Stimulated activated effector memory CD8-positive, alpha-beta T cell treated with anti-CD3 and anti-CD28 coated beads, Interleukin-12 subunit alpha, Interleukin-12 subunit beta, amount 100 ng/mL, for 72 hours (primary cell): ENCODE data around the gene ZNF175.
"Not testable (repeated sequence)": the region's sequence is repeated elsewhere in the genome, so short reads cannot be mapped to it uniquely, and the experiment has no call there.

ENCODE experiments used
- ATAC-seq: fragments of 150-1000 bp; cut with Tn5 transposase; 2 replicates; pipeline ENCODE4 v1.10.0; 2021
- DNase-seq, 2 donors: peaks; one replicate each; pipeline ENCODE4 v3.0.0; 2021 to 2022; ENCODE audit warnings: low spot score in 2 of 2
- H3K27ac Mint-ChIP-seq: one replicate; pipeline ENCODE4 v1.8.0; 2022; ENCODE audit warnings: mild to moderate bottlenecking, mixed read lengths
- H3K36me3 Mint-ChIP-seq: one replicate; pipeline ENCODE4 v1.8.0; 2022; ENCODE audit warnings: mild to moderate bottlenecking, mixed read lengths
- H3K4me1 Mint-ChIP-seq: one replicate; pipeline ENCODE4 v1.8.0; 2022; ENCODE audit warnings: mixed read lengths
- H3K4me3 Mint-ChIP-seq: one replicate; pipeline ENCODE4 v1.8.0; 2022; ENCODE audit warnings: mild to moderate bottlenecking, mixed read lengths
- H3K9me3 Mint-ChIP-seq: one replicate; pipeline ENCODE4 v1.8.0; 2022; ENCODE audit warnings: mixed read lengths

Gene ZNF175

GRCh38 chr19:51627491-51628138, 56.5 kb downstream of the ZNF175 start:
- ATAC-seq, result no peak
- Mint-ChIP-seq H3K9me3 (no peaks in the 10 kb centered on the region), H3K36me3 (no peaks in the 10 kb centered on the region), H3K27ac (no peak overlapping the region), H3K4me3 (no peak overlapping the region), H3K4me1 (no peaks in the 10 kb centered on the region)
- no peak for DNase-seq

DNA sequence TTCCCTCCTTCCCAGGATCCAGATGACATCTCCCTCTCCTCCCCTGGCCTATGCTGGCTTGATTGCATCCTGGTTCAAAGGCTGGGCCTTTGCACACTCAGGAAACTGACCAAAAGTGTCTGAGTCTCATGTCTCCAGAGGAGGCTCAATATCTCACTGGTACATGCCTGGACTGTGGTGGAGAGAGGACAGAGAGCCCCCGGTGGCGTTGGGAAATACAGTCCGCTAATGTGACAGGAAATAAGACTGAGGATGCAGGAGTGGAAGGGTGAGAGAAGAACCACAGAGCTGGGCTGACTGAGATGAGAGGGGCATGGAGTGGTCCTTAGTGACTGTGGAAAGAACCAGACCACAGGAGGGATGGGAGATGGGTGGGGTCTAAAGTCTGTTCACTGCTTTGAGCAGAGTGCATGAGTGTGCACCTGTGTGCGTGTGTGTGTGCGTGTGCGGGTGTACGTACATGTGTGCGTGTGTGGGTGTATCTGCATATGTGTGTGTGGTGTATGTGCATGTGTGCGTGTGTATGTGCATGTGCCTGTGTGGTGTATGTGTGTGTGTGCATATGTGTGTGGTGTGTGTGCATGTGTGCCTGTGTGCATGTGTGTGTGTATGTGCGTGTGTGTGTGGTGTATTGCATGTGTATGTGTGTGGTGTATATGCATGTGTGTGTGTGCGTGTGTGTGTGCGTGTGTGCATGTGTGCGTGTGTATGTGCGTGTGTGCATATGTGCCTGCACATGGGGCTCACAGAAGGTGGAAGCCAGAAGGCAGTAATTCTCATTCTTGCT, 57.3 kb downstream of the ZNF175 start:
- H3K27ac Mint-ChIP-seq, result no peak overlapping the region
- H3K4me1 Mint-ChIP-seq, result no peaks in the 10 kb centered on the region
- H3K4me3 Mint-ChIP-seq, result no peak overlapping the region
- DNase-seq (no peak), ATAC-seq (no peak)
- no peaks in the 10 kb centered on the region for H3K36me3 Mint-ChIP-seq
- no peaks in the 10 kb centered on the region for H3K9me3 Mint-ChIP-seq

DNA sequence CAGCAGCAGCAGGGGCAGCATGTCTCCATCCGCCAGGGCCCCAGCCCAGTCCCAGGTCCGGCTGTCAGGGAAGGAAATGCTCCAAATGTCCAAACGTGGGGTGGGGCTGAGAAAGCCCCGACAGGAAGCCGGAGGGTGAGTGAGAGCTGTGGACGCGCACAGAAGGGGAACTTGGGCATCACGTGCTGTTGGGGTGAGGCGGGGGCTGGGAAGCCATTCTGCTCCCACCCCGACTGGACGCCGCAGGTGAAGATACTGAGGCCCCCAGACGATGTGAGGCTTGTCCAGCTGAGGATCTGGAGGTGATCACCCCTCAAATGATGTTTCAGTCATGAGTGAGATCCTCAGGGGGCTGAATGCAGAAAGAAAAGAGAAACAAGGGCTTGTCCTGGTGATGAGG, 59.2 kb downstream of the ZNF175 start, which contains the start of gene SIGLEC5:
Gene SIGLEC5 (minus strand): TSS at position 87 of the 400 bp plus-strand sequence. CDS start 66 bp downstream, at position 21.
- not testable (repeated sequence) for H3K36me3 Mint-ChIP-seq, H3K27ac Mint-ChIP-seq, DNase-seq, H3K4me3 Mint-ChIP-seq, H3K4me1 Mint-ChIP-seq, ATAC-seq, H3K9me3 Mint-ChIP-seq

GRCh38 chr19:51632126-51632525, 61.0 kb downstream of the ZNF175 start:
- no peak overlapping the region for H3K27ac Mint-ChIP-seq
- H3K4me3 Mint-ChIP-seq, result no peak overlapping the region
- no peaks in the 10 kb centered on the region for H3K36me3 Mint-ChIP-seq
- no peaks in the 10 kb centered on the region for H3K4me1 Mint-ChIP-seq
- DNase-seq (no peak), ATAC-seq (no peak)
- peaks cover 3% of the 10 kb centered on the region for H3K9me3 Mint-ChIP-seq

DNA sequence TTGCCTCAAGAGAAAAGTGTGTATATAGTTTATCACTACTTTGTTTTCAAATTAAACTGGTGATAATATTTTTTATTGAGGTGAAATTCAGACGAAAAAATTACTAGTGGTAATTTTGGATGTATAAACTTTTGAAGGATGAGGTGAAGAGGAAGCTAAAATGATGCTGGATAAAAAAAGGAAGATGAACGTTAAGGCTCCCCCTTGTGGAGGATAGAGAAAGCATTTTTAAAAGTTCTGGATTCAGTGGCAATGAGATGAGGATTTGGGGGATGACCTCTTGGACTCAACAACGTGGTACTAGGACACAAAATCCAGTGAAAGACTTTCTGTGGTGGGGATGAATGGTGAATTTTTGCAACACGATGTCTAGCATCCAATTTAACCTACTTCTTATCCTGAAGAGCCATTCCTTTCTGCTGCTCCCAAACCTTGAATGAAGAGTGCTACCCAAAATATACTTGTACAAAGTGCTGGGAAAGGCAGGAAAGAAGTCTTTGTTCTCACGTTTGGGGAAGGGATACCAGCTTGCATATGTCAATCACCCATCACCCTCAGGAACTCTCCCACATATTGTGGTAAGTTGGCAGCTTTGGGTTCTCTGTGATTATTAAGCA, 66.4 kb downstream of the ZNF175 start:
- Mint-ChIP-seq H3K4me1 (no peaks in the 10 kb centered on the region), H3K4me3 (no peak overlapping the region), H3K36me3 (no peaks in the 10 kb centered on the region), H3K27ac (no peak overlapping the region), H3K9me3 (peaks cover 3% of the 10 kb centered on the region)
- no peak for ATAC-seq
- no peak for DNase-seq

GRCh38 chr19:51639916-51640315, 68.8 kb downstream of the ZNF175 start:
- peaks cover 3% of the 10 kb centered on the region for H3K9me3 Mint-ChIP-seq
- no peaks in the 10 kb centered on the region for H3K36me3 Mint-ChIP-seq
- ATAC-seq, result no peak
- H3K4me3 Mint-ChIP-seq, result no peak overlapping the region
- no peaks in the 10 kb centered on the region for H3K4me1 Mint-ChIP-seq
- H3K27ac Mint-ChIP-seq, result no peak overlapping the region
- DNase-seq, result no peak

GRCh38 chr19:51640386-51640785, 69.3 kb downstream of the ZNF175 start:
- Mint-ChIP-seq H3K27ac (no peak overlapping the region), H3K9me3 (peaks cover 3% of the 10 kb centered on the region), H3K36me3 (no peaks in the 10 kb centered on the region), H3K4me1 (no peaks in the 10 kb centered on the region), H3K4me3 (no peak overlapping the region)
- no peak for DNase-seq
- ATAC-seq, result no peak

DNA sequence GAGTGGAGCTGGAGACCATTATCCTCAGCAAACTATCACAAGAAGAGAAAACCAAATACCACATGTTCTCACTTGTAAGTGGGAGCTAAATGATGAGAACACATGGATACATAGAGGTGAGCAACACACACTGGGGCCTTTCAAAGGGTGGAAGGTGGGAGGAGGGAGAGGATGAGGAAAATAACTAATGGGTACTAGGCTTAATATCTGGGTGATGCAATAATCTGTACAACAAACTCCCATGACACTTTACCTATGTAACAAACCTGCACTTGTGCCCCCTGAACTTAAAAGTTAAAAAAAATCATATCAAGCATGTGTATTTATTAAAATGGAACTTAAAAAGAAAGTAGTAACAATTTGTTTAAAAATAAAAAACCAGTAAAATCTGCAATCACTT, 70.6 kb downstream of the ZNF175 start:
- no peak overlapping the region for H3K27ac Mint-ChIP-seq
- H3K4me3 Mint-ChIP-seq, result no peak overlapping the region
- no peak for ATAC-seq
- DNase-seq, result no peak
- H3K9me3 Mint-ChIP-seq, result peaks cover 3% of the 10 kb centered on the region
- no peaks in the 10 kb centered on the region for H3K36me3 Mint-ChIP-seq
- no peaks in the 10 kb centered on the region for H3K4me1 Mint-ChIP-seq
